PC-3 (cell line): Measurements from ENCODE around the gene PCP4L1. TPM values are rescaled to one million over a fixed set of nuclear protein-coding genes. Genes with fewer than 3 reads are reported as not detected.
"Not testable (repeated sequence)": the region's sequence is repeated elsewhere in the genome, so short reads cannot be mapped to it uniquely, and the experiment has no call there.

Source experiments
- ATAC-seq: fragments of 200-7000 bp; cut with Tn5 transposase; 2 replicates; pipeline ENCODE4 v1.9.1; 2020; ENCODE audit warnings: mild to moderate bottlenecking, moderate library complexity
- BruUV-seq: library from RNA; stranded (reverse); fragments of 400-500 nt; replicated peaks from 2 replicates; lab custom pipeline; 2021; lab: Mats Ljungman, UMichigan
- CTCF ChIA-PET: fragments of 300-600 bp; sonication (Branson Sonifier 250); formaldehyde crosslinking; loops from one replicate; lab custom pipeline; 2022; ENCODE audit warnings: antibody characterized with exemption; lab: Charles Lee
- POLR2A ChIA-PET: fragments of 300-600 bp; sonication (Branson Sonifier 250); formaldehyde crosslinking; loops from one replicate; lab custom pipeline; 2022; ENCODE audit warnings: antibody characterized with exemption; ENCODE audit not compliant: unreplicated experiment; lab: Charles Lee
- DNase-seq: peaks from one replicate; pipeline ENCODE4 v3.0.0-alpha.2; 2015
- H2AFZ ChIP-seq: fragments of 300-600 bp; sonication (generic); 2 replicates; pipeline ENCODE4 v1.6.0; 2016; ENCODE audit warnings: antibody characterized with exemption, low read length
- H3F3A ChIP-seq: fragments of 300-600 bp; sonication (generic); one replicate; pipeline ENCODE4 v1.6.0; 2017; ENCODE audit warnings: antibody characterized with exemption, low read length, control low read depth, mild to moderate bottlenecking; ENCODE audit not compliant: unreplicated experiment
- H3K27ac ChIP-seq: fragments of 300-600 bp; sonication (generic); 2 replicates; pipeline ENCODE4 v1.5.1; 2016; ENCODE audit warnings: mild to moderate bottlenecking, low read length
- H3K27me3 ChIP-seq: fragments of 300-600 bp; sonication (generic); 2 replicates; pipeline ENCODE4 v1.6.1; 2016; ENCODE audit warnings: low read length, mixed read lengths
- H3K36me3 ChIP-seq: fragments of 300-600 bp; sonication (generic); 2 replicates; pipeline ENCODE4 v1.6.1; 2016; ENCODE audit warnings: low read depth, mixed run types, low read length, mixed read lengths
- H3K4me1 ChIP-seq: fragments of 300-600 bp; sonication (generic); 2 replicates; pipeline ENCODE4 v1.5.1; 2016; ENCODE audit warnings: low read length; ENCODE audit not compliant: insufficient read depth
- H3K4me2 ChIP-seq: fragments of 300-600 bp; sonication (generic); 2 replicates; pipeline ENCODE4 v1.6.0; 2016; ENCODE audit warnings: low read length
- H3K4me3 ChIP-seq: fragments of 300-600 bp; sonication (generic); 2 replicates; pipeline ENCODE4 v1.5.1; 2016; ENCODE audit warnings: mild to moderate bottlenecking, low read length, mixed read lengths
- H3K79me2 ChIP-seq: fragments of 300-600 bp; sonication (generic); 2 replicates; pipeline ENCODE4 v1.6.1; 2017; ENCODE audit warnings: low read length, mixed read lengths
- H3K9ac ChIP-seq: fragments of 300-600 bp; sonication (generic); 2 replicates; pipeline ENCODE4 v1.6.0; 2016; ENCODE audit warnings: mild to moderate bottlenecking, low read length
- H3K9me2 ChIP-seq: fragments of 300-600 bp; sonication (generic); replicated peaks from 2 replicates; pipeline ENCODE4 v1.6.1; 2016; ENCODE audit warnings: mixed run types, low read length, mixed read lengths
- H3K9me3 ChIP-seq: fragments of 300-600 bp; sonication (generic); 2 replicates; pipeline ENCODE4 v1.6.1; 2016; ENCODE audit warnings: low read length, mixed read lengths
- H4K20me1 ChIP-seq: fragments of 300-600 bp; sonication (generic); 2 replicates; pipeline ENCODE4 v1.6.1; 2016; ENCODE audit warnings: low read length, mixed read lengths
- EZH2 ChIP-seq: fragments of 300-600 bp; sonication (generic); IDR thresholded peaks from one replicate; pipeline ENCODE4 v1.6.1; 2017; ENCODE audit warnings: antibody characterized with exemption, mild to moderate bottlenecking, low read length; ENCODE audit not compliant: unreplicated experiment
- EZH2phosphoT487 ChIP-seq: fragments of 300-600 bp; sonication (generic); IDR thresholded peaks from 2 replicates; pipeline ENCODE4 v1.6.1; 2018; ENCODE audit warnings: mild to moderate bottlenecking, antibody characterized with exemption, low read length, borderline replicate concordance
- intact Hi-C: fragments of 100-400 bp; cut with micrococcal nuclease; formaldehyde crosslinking; loops from 2 replicates; pipeline ENCODE4 v1.9.0; 2023
- total RNA-seq: library from RNA; depleted of rRNA; stranded (reverse); fragments of >200 nt; gene quantifications from 2 replicates; pipeline ENCODE4 v1.2.3, GENCODE V29; 2014
- TF ChIP-seq, protein P1 (sequence below): fragments of 300-600 bp; sonication (generic); conservative IDR thresholded peaks from 2 replicates; pipeline ENCODE4 v1.5.1; 2017; ENCODE audit warnings: antibody characterized with exemption, low read depth, mild to moderate bottlenecking, low read length

Gene PCP4L1
- total RNA-seq, 1 experiment from 2014 or later = 0.07 TPM

DNA sequence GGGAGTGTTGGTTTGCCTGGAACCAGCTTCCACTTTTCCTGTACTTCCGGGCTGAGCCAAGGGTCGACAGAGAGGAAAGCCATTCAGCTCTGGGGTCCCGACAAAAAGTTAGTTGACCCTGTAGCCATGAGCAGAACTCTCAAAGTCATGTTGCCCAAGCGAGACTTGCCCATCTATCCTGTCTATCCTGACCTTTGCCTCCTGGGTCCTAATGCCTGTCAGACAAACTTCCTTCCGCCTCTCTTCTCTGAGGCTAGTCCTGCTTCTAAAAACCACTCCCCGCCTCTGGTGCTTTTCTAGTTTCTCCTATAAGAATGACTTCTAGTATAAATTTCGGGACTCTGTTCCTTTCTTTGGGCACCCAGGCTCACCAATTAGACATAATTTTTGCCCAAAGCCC, 7.7 kb upstream of the PCP4L1 start:
- POLR2A ChIA-PET = no interaction called here
- Histone ChIP-seq H3K4me2 (no peak overlapping the region), H3K36me3 (no peaks in the 10 kb centered on the region), H3K27ac (no peak overlapping the region), H3K9me2 (no peaks in the 10 kb centered on the region), H3K4me3 (no peak overlapping the region), H2AFZ (no peak overlapping the region), H3K9ac (no peak overlapping the region), H3K4me1 (no peaks in the 10 kb centered on the region), H4K20me1 (no peaks in the 10 kb centered on the region), H3K79me2 (no peaks in the 10 kb centered on the region), H3F3A (no peaks in the 10 kb centered on the region), H3K27me3 (no peaks in the 10 kb centered on the region), H3K9me3 (no peaks in the 10 kb centered on the region)
- intact Hi-C loops = no loop called here
- no TSS peak for BruUV-seq
- TF ChIP-seq, protein P1, sequence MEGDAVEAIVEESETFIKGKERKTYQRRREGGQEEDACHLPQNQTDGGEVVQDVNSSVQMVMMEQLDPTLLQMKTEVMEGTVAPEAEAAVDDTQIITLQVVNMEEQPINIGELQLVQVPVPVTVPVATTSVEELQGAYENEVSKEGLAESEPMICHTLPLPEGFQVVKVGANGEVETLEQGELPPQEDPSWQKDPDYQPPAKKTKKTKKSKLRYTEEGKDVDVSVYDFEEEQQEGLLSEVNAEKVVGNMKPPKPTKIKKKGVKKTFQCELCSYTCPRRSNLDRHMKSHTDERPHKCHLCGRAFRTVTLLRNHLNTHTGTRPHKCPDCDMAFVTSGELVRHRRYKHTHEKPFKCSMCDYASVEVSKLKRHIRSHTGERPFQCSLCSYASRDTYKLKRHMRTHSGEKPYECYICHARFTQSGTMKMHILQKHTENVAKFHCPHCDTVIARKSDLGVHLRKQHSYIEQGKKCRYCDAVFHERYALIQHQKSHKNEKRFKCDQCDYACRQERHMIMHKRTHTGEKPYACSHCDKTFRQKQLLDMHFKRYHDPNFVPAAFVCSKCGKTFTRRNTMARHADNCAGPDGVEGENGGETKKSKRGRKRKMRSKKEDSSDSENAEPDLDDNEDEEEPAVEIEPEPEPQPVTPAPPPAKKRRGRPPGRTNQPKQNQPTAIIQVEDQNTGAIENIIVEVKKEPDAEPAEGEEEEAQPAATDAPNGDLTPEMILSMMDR = no peak
- no peak for TF ChIP-seq EZH2
- no peak for TF ChIP-seq EZH2phosphoT487
- CTCF ChIA-PET = no interaction called here
- ATAC-seq (no peak), DNase-seq (no peak)

DNA sequence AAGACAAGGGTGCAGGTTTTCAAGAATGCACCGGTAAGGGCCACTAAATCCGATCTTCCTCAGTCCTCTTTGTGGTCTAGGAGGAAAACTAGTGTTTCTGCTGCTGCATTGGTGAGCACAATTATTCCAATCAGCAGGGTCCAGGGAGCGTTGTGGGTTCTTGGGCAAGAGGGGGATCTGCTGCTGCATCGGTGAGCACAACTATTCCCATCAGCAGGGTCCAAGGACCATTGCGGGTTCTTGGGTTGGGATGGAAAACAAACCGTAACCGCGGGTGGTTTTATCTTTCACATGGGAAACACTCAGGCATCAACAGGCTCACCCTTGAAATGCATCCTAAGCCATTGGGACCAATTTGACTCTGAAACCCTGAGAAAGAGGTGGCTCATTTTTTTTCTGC, 7.0 kb upstream of the PCP4L1 start:
- H4K20me1 ChIP-seq = no peaks in the 10 kb centered on the region
- CTCF ChIA-PET = no interaction called here
- no peak overlapping the region for H3K4me3 ChIP-seq
- H2AFZ ChIP-seq = no peak overlapping the region
- H3F3A ChIP-seq = no peaks in the 10 kb centered on the region
- TF ChIP-seq EZH2 = no peak
- TF ChIP-seq EZH2phosphoT487 = no peak
- H3K4me1 ChIP-seq = no peaks in the 10 kb centered on the region
- H3K27ac ChIP-seq = no peak overlapping the region
- 0 out of 2 replicates have a peak, but pooled peaks cover under 1% of the 10 kb centered on the region for H3K9me3 ChIP-seq
- no peaks in the 10 kb centered on the region for H3K36me3 ChIP-seq
- no peak overlapping the region for H3K9ac ChIP-seq
- H3K79me2 ChIP-seq = no peaks in the 10 kb centered on the region
- no peaks in the 10 kb centered on the region for H3K9me2 ChIP-seq
- no peak overlapping the region for H3K4me2 ChIP-seq
- POLR2A ChIA-PET = no interaction called here
- H3K27me3 ChIP-seq = no peaks in the 10 kb centered on the region
- intact Hi-C loops = no loop called here
- no TSS peak for BruUV-seq
- DNase-seq (no peak), ATAC-seq (no peak)

DNA sequence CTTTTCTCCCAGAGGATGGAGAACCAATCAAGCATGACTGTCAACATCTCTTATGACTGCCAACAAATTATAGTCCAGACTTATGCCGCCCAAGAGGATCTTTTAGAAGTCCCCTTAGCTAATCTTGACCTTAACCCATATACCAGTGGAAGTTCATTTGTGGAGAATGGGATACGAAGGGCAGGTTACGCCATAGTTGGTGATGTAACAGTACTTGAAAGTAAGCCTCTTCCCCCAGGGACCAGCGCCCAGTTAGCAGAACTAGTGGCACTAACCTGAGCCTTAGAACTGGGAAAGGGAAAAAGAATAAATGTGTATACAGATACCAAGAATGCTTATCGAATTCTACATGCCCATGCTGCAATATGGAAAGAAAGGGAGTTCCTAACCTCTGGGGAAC, 3.2 kb upstream of the PCP4L1 start:
- DNase-seq, intact Hi-C loops, H4K20me1 ChIP-seq, CTCF ChIA-PET, H3F3A ChIP-seq, H3K4me1 ChIP-seq, H3K27ac ChIP-seq, H3K9me3 ChIP-seq, BruUV-seq, H2AFZ ChIP-seq, H3K9ac ChIP-seq, POLR2A ChIA-PET, H3K9me2 ChIP-seq, H3K36me3 ChIP-seq, ATAC-seq, H3K4me3 ChIP-seq, H3K4me2 ChIP-seq, H3K79me2 ChIP-seq: not testable (repeated sequence)
- H3K27me3 ChIP-seq = peaks cover 22% of the 10 kb centered on the region

DNA sequence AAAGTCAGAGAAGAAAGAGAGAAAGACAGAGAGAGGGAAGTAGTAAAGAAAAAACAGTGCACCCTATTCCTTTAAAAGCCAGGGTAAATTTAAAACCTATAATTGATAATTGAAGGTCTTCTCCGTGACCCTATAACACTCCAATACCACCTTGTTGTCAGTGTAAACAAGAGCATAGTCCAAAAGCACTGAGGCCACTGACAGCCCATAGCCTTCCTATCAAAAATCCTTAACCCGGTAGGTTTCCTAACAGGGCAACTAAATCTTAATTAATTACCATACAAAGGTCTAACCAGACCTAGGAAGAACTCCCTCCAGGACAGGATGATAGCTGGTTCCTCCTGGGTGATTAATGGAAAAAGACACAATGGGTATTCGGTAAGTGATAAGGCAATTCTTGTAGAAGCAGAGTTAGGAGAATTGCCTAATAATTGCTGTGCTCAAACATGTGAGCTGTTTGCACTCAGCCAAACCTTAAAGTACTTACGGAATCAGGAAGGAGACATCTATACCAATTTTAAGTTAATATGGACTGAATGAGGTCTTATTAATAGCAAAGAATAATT, 2.5 kb upstream of the PCP4L1 start:
- POLR2A ChIA-PET, H4K20me1 ChIP-seq, H3F3A ChIP-seq, H3K4me3 ChIP-seq, H3K27ac ChIP-seq, BruUV-seq, DNase-seq, H2AFZ ChIP-seq, H3K9me3 ChIP-seq, H3K79me2 ChIP-seq, intact Hi-C loops, H3K9me2 ChIP-seq, H3K9ac ChIP-seq, ATAC-seq, CTCF ChIA-PET, H3K4me1 ChIP-seq, H3K36me3 ChIP-seq, H3K4me2 ChIP-seq: not testable (repeated sequence)
- peaks cover 27% of the 10 kb centered on the region for H3K27me3 ChIP-seq

DNA sequence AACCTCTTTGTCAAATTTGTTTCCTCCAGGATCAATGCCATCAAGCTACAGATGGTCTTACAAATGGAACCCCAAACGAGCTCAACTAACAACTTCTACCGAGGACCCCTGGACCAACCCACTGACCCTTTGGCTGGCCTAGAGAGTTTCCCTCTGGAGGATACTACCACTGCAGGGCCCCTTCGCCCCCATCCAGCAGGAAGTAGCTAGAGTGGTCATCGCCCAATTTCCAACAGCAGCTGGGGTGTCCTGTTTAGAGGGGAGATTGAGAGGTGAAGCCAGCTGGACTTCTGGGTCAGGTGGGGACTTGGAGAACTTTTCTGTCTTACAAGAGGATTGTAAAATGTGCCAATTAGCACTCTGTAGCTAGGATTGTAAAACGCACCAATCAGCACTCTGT, 1.4 kb upstream of the PCP4L1 start:
- H3K9me2 ChIP-seq, H4K20me1 ChIP-seq, CTCF ChIA-PET, H3K9ac ChIP-seq, ATAC-seq, H3K79me2 ChIP-seq, H3K9me3 ChIP-seq, H3K4me2 ChIP-seq, BruUV-seq, intact Hi-C loops, H3K4me3 ChIP-seq, H3K27ac ChIP-seq, H3K4me1 ChIP-seq, H3F3A ChIP-seq, H3K36me3 ChIP-seq, POLR2A ChIA-PET, DNase-seq, H2AFZ ChIP-seq: not testable (repeated sequence)
- peaks cover 27% of the 10 kb centered on the region for H3K27me3 ChIP-seq
